Stimulated activated CD4-positive, alpha-beta T cell treated with anti-CD3 and anti-CD28 coated beads, Interleukin-1b, Interleukin-23, amount 100 ng/mL, for 1 hour (primary cell): ENCODE results near the gene CASZ1.

Source experiments
- DNase-seq, 2 donors: peaks; one replicate each; pipeline ENCODE4 v3.0.0-alpha.2; 2020; ENCODE audit warnings: low read depth in 2 of 2

Gene CASZ1

DNA sequence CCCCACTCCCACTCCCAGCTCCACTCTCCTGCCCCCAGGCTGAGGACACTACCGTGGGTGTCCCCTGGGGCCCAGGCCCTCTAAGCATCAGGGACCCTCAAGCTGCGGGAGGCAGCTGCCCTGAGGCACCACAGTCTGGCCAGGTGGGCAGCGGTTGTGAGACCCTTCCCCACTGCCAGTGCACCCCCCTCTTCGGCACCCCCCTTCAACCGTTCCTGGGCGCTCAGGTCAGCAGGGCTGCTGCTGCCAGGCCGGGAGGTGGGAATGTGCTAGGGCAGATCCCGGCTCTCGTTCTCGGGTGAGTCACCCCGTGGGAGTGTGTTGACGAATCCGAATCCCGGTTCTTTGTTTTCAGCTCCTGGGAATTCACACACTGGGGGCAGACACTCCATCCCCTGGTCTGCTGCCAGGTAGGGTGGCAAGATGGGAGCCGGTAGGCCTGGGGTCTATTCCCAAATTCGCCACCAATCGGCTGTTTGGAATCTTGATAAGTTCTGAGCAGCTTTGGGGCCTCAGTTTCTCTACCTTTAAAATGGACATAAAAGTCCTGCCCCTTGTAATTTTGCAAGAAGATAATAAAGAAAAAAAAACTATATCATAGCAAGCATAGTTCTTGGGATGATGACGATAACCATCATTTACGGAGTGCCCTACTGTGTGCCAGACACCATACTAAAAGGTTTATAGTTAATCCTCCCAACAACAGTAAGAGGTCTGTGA, 28.5 kb upstream of the CASZ1 start:
- no peak for DNase-seq

DNA sequence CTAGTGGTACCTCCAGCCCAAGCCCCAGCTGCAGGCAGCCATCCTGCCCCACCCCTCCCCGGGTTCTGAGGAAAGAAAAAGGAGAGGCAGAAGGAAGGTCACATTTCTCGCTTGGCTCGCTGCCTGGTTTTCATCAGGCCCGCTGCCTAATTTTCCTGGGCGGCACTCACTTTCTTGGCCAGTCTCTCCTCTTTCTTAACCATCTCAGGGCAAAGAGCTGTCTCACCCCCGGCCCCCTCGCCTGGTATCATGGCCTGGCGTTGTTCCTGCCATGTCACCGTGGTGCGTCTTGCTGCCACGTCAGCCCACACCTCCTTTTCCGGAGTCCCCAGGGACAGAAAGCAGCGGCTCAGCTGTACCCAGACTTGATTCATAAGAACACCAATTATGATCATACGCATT, 26.6 kb upstream of the CASZ1 start:
- DNase-seq, result no peak

DNA sequence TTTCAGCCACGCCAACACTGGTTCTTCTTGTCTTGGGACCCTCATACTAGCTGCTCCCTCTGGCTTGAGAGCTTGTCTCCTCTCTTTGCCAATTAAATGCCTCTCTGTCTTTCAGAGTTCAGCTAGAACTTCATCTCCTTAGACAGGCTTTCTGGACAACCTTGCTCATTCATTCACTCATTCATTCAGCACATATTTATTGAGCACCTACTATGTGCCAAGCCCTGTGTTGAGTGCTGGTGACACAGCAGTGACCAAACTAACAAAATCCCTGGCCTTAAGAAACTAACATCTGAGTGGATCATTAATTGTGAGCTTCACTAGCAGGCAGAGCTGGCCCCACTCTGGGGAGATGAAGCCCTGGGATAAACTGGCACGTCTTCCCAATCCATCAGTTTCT, 24.9 kb upstream of the CASZ1 start:
- DNase-seq, result no peak

DNA sequence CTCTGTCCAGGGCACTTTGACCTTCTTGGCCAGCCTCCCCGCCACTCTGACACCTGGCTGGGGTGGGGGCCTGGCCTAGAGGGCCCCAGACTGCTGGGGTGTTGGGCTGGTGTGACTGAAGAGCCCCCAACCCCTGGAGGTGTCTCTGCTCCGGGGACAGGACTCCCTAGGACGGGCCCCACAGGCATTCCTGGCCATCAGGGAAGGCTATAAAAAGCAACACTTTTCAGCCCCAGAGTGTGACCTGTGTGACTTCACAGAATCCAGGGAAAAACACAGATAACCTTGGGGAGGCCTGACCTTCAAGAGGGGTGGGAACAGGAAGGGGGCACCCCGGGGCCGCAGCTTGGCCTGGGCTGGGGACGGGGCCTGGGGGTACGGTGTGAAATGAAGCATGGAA, 24.0 kb upstream of the CASZ1 start:
- DNase-seq, result no peak

DNA sequence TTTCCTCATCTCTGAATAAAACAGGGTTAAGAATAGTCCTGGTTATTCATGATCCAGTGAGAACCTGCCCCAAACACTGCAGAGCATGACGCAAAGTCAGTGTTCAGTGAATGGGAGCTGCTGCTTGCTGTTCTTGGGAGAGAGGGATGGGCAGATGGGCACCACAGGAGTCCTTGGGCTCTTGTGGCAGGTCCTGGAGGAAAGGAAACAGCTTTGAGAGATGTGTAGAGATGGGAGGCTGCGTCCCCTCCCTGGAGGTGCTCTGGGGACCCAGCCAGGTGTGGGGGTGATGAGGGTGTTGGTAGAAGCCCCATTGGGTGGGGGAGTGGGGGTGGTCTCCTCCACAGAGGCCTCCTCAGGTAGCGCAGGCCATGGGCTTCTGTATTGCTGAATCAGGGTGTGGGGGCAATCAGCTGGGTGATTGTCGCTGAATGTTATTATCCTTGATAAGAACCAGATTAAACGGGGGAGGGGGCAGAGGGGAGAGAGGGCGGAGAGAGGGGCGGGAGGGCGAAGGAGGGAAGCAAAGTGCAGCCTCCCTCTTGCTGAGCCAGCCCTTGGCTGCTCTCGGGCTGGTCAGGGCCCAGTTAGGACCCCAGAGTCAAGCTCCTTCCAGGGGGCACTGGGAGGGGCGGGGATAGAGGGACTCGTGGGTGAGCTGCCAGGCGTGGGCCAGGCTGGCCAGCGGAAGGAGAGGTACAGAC, 22.9 kb upstream of the CASZ1 start:
- no peak for DNase-seq

DNA sequence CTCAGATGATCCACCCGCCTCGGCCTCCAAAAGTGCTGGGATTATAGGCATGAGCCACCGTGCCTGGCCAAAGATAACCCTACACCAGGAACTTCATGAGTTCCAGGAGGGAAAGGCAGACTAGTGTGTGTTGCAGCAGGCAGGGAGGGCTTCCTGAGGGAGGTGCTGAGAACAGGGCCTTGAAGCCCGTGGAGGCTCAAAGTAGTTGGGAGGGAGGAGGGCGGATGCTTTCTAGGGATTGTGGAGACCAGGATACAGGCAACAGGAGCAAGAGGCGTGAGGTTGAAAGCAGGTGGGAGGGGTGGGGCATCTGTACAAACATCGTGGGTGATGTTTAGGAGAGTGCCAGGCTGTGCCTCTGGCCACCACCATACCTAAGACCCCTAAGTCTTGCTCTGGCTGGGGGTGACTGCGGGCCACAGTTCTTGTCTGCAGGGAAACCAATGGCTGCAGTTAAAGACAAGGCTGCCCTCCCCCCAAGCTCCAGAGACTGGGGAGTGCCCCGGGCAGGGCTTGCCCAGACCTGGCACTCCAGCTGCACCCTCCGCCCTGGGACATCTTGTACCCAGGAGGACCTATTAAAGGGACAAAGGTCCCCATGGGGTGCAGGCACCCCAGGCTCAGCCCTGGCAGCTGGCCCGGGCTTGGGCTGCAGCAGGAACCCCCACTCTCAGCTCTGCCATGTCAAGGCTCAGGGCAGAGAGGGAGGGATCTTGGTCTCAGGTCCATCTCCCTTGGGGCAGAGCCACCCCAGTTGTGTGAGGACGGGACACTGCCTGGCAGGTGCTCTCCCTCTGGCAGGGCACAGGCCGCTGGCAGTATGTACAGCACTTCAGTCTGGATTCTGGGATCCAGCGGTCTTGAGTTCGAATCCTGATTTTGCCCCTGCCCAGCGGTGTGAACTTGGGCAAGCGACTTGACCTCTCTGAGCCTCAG, 22.1 kb upstream of the CASZ1 start:
- no peak for DNase-seq

DNA sequence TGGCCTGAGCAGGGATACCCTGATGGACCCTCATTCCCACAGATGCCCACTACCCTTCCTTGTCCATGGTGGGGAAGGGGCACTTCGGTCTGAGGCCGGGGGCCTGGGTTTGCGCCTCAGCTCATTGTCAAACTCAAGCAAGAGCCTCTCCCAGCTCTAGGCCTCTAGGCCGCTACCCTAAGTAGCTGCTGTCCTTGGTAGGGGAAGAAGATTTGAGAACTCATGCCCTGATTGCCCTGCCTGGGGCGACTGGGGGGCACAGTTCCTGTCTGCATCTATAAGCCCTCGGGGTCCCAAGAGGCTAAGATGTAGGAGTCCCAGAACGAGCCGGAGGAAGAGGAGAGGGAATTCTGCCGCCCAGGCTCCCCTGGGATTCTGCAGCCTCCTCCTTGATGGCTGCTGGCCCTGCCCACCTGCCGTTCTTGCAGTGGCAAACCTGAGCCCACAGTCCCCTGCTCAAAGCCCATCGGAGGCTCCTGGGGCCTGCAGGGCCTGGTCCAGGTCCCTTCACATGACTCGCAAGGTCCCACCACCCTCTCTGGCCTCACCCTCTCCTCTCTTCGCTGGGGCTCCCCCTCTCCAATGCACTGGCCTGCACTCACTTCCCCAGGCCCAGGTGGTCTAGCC, 20.4 kb upstream of the CASZ1 start:
- DNase-seq, result no peak

DNA sequence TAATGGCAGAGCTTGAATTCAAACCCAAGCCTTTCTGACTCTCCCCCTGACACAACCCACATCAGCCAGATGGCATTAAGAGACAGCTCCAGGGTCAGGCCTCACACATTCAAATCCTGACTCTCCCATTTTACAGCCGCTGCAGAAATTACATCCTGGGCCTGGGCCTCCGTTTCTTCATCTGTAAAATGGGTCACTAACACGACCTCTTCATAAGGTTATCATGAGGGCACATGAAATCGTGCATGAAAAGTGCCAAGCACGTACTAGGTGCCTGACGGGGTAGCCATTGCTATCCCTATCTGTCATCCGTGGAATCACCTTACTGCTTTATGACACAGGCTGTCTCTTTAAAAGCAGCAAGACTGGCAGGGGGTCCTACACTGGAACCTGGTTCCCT, 19.8 kb upstream of the CASZ1 start:
- no peak for DNase-seq

DNA sequence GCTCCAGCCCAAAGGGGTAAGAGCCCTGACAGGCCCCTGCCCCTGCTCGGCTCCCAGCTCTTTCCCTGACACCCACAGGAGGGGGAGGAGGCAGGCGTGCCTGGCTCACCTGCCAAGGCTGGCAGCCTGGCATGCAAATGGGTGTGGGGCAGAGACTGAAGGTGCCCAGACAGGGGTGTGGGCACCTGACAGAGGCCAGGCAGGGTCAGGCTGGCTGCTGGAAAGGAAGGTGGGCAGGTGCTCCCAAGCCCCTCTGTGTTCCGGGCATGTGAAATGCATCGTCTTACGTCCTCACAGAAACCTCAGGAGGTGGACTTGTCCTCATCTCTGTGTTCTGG, 19.4 kb upstream of the CASZ1 start:
- DNase-seq, result no peak

DNA sequence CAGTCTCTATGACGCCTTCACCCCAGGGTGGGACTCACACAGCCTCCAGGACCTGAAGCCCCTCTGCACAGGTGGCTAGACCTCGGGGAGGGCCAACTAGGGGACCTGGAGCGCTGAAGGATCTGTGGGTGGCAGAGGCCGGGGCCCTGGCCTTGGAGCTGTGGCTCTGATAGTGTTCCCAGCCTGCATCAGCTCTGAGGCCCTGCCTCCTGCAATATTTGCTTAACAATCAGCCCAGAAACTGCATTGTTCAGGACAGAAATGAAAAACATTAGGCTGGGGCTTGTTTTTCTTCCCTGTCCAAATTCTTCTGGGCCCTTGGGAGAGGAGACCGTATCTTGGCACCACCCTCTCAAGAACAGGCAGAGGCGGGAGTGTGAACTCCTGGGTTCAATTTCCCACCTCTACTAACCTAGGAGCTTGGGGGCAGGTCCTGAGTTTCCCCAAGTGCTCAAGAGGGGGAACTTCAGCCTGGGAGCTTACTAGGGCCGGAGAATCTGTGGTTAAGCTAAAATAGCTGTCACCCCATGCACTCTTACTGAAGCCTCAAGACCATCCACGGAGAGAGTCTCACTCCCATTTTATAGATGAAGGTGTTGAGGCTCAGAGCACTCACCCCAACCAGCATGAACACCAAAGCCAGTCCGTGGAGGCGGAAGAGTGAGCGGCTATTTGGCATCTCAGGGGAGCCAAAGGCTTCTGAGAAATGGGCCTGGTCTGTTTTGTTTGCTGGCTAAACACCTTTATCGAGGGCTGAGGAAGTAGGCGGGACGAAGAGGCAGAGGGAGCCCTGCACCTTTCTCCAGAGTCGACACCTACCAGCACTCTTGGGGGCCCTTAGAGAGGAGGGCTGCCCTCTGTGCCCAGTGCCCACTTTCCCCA, 18.8 kb upstream of the CASZ1 start:
- no peak for DNase-seq

DNA sequence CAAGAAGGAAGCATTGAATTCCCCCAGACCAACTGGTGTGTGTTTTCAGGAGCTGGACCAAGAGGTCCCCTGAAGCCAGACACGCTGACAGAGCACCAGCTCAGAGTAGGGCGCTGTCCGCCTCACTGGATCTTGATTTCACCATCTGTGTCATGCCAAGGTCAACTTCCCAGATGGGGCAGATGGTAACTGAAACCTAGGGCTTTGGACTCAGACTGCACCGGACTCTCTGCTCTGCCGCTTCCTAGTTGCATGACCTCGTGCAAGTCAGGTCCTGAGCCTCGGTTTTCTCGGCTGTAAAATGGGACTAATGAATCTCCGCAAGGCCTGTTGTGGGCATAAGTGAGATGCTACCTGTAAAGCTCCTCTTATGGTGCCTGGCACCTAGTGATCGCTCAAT, 17.9 kb upstream of the CASZ1 start:
- DNase-seq, result no peak

DNA sequence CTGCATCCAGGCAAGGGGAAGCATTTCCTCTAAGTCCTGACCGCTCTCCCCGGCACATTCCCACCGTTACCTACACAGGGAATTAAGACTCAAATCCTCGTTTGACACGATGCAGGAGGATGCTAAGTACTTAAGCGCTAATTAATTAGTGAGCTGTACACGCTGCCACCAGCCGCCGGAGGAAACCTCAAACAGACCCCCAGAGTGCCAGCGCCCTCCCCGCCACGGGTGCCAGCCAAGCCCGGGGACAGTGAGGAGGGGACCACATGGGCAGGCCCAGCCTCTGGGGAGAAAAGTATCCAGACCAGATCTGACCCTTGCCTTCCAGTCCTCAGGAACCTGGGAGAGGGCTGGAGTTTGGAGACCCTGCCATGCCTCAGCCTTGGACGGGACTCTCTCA, 17.4 kb upstream of the CASZ1 start:
- DNase-seq, result no peak

DNA sequence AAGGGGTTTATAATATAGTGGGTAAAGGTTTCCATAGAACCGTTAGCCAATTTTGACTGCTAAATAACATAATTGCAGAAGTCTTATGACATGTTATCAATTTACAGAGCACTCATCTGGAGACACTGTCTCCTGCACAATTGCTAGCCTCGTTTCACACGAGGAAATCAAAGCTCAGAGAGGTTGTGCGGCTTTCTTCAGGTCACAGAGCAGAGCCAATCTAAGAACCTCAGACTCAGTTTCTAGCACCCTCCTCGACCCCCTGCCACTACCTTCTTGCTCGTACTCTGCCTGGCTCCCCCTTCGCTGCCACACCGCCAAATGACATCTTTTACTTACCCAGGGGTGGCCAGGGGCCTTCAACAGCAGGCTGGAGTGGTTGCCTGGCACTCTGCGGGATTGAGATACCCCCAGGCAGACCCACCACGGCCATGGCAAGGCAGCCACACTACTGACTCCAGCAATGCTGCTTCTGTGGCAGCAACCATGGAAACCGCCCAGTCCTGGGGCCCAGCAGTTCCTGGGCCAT, 16.0 kb upstream of the CASZ1 start:
- DNase-seq, result no peak

DNA sequence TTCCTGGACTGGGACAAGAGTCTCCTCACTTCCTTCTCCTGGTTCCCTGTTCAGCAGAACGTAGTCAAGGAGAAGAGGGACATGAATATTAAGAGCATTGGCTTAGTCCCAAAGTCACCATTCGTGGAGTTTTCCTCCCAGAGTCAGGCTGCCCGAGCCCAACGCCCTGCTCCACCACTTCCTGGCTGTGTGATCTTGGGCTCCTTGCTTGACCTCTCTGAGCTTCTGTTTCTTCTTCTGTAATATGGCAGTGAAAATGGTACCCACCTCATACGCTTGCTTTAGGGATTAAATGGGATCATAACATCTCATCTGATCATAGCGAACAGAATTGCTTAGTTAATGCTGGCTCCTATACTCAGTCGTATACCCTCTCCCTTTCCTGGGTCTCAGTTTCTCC, 12.0 kb upstream of the CASZ1 start:
- DNase-seq, result no peak

DNA sequence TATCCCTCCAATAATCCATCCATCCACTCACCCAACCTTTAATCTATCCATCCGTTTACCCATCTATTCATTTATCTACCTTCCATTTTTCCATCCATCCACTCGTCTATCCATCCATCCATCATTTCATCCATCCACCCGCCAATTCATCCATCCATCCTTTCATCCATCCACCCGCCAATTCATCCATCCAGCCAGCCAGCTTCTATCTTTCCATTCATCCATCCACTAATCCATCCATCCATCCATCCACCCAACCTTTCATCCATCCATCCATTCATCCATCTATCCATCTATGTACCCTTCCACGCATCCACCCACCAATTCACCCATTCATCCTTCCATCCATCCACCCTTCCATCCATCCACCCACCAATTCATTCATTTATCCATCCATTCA, 10.5 kb upstream of the CASZ1 start:
- no peak for DNase-seq

DNA sequence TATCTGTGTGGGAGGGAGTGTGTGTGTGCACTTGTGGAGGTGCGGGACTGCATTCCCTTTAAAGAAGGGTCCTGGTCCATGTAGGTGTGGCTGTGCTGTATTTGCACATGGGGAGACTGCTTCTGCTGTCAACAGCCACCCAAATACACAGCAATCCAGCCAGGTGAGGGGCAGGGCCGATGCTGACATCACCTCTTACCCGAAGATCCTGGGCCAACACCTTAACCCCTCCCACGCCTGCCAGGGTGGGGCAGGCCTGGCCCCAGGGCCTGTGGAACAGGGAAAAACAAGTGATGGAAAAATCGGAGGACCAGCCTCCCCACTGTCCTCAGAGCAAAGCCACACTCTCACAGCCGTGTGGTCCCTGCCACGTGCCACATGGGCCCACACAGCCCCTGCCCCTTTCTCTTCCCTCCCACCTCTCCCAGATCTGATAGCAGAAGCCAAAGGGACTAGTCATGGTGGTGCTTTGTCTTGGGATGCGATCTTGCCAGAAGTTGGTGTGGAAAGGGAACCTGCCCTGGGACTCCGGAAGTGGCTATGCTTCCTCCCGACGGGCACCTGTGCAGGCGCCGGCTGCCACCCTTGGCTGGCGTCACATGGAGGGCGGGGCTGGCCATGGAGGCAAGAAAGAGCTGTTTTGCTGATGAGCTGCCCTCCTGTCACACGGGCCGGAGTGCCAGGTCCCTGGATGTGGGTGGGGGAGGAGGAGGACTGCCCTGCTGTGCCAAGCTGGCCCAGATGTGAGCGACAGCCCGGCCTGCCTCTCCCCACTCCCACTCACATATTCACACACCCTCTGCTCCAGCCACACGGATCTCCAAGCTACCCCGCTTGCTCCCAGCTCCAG, 7.8 kb upstream of the CASZ1 start:
- DNase-seq, result no peak

DNA sequence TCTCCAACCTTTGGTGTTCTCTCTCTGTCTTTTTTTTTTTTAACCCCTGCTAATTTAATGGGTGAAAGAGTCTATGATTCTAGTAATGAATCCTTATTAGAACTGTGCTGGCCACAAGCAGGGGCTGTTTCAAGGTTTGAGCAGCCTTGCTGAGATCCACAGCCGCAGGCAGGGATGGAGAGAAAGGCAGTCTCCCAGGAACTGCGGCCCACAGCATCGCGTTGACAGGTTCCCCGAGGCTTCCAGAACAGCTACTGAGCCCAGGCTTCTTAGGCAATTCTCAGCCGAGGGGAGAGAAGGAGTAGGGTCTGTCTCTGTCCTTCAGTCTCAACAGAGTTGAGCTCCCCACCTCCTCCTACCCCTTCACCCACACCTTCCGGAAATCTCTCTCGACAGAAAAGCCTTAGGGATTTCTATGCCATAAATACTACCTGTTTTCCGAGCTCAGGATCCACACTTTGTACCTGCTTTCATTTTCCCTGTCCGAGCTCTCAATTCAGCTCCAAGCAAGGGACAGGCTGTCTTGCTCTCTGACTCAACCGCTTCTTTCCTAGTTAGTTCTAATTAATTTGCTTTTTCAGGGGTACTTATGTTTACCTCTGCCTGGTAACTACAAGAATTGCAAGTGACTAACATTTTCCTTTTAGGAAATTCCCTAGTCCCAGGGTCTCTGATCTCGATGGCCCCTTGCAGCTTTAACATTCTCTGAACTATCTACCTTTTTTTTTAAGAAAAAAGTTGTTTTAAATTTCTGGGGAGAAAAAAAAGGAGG, 6.7 kb upstream of the CASZ1 start:
- DNase-seq, result no peak

DNA sequence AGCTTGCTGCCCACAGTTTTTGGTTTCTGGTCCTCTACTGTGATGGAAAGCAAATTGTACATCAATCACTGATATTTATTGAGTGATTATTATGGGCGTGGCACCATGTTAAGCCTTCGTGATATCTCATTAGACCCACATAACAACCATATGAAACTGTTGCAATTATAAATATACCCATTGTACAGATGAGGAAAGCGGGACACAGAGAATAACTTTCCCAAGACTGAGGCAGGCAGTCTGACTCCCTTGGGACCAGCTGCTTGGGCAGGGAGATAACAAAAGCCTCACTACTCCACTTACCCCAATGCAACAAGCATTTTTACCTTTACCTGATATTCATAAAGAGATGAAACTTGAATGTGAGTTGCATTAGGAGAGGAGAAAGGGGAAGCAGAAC, 4.3 kb upstream of the CASZ1 start:
- no peak for DNase-seq

DNA sequence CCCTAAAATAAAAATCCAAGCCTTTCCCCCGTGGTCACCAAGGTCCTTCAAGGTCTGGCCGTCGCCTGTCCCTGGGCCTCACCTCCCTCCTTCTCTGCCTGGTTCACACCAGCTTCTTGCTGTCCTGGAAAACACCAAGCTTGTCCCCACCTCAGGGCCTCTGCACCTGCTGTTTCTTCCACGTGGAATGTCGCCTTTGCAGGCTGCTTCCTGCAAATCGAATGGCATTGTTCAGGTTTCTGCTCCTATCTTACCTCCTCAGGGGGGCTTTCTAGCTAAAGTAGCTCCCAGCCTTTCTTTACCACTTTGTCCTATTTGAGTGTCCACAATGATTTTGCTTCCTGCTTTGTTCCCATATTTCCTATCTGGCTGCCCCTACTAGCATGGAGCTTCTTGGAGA, 3.3 kb upstream of the CASZ1 start:
- no peak for DNase-seq
